NT2/D1 (cell line): Measurements from ENCODE around the gene USF3.

Experiments
- SUZ12 ChIP-seq: IDR thresholded peaks from 2 replicates; pipeline ENCODE4 v1.6.1; 2011; ENCODE audit not compliant: insufficient read length, insufficient read depth; ENCODE audit errors: extremely low read depth
- YY1 ChIP-seq: IDR thresholded peaks from 2 replicates; pipeline ENCODE4 v1.6.1; 2011; ENCODE audit not compliant: insufficient read length, insufficient read depth

- TF ChIP-seq YY1 (no peak), SUZ12 (no peak)
Measured at GRCh38 chr3:113695431-113695785, 1.0 kb downstream of the USF3 start.
